ENCODE measurements around the gene SHISA2. TPM values are rescaled to one million over a fixed set of nuclear protein-coding genes. Genes with fewer than 3 reads are reported as not detected.

Gene SHISA2
- total RNA-seq, 1 donor from 2014 or later, result 1.7 TPM

DNA sequence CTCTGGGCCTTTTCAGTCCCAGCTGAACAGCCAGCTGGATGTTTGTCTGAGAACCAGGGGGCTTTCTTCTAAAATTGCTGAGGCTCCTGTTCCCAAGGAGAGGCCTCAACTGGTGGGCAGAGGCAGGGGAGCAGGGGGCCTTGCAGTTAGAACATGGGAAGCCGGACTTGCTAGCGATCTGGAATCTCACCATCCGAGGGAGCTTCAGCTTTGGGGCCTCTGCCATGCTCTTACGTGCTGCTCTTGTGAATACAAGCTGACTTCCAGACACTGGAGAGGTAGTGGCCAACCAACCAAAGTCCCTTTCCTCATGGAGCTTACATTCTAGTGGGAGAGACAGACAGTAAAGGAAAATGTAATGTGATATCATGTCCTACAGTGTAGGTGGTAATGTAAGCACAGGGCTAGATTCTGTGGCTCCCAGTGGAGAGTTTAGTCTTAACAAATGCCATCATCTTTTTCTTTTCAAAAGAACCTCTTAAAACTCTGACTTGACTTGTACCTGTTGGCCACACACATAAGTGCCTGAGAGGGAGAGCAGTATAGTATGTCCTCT lies 22.2 kb downstream of the SHISA2 start:
- Mint-ChIP-seq H3K9me3 (peaks cover 9% of the 10 kb centered on the region), H3K36me3 (ENCODE audit: low read depth) (no peaks in the 10 kb centered on the region), H3K27ac (ENCODE audit: unreplicated experiment) (no peak overlapping the region), H3K4me3 (no peak overlapping the region), H3K4me1 (peaks cover 8% of the 10 kb centered on the region), H3K27me3 (ENCODE audit: low read depth) (peaks cover 3% of the 10 kb centered on the region)
- no peak for DNase-seq (ENCODE audit: low read depth, low spot score)
- no peak for TF ChIP-seq CTCF (conservative IDR thresholded peaks at IDR 0.05)

DNA sequence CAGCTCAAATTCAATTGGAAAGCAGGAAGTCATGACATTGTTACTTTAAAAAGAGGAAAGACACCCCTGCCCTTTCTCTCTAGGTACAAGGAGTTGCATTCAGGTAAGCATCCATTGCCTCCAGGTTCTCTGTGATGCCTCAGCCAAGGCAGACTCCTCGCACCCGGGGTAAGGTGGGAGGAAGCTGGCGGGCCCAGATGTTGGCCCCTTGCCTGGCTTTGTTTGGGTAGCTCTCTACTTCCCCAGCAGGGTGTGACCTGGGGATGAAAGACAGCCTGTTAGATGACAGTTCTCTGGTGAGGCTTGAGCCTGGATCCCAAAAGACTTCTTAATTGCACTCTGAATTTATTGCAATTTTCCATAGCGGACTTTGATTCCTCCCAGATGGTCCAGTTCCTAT lies 25.6 kb downstream of the SHISA2 start:
- no peaks in the 10 kb centered on the region for H3K36me3 Mint-ChIP-seq (ENCODE audit: low read depth)
- H3K4me1 Mint-ChIP-seq, result peaks cover 26% of the 10 kb centered on the region
- no peak overlapping the region for H3K4me3 Mint-ChIP-seq
- H3K27ac Mint-ChIP-seq (ENCODE audit: unreplicated experiment), result no peak overlapping the region
- H3K27me3 Mint-ChIP-seq (ENCODE audit: low read depth), result peaks cover 3% of the 10 kb centered on the region
- no peak for TF ChIP-seq CTCF (conservative IDR thresholded peaks at IDR 0.05)
- DNase-seq (ENCODE audit: low read depth, low spot score), result no peak
- peaks cover 9% of the 10 kb centered on the region for H3K9me3 Mint-ChIP-seq

- Mint-ChIP-seq H3K27me3 (ENCODE audit: low read depth) (peaks cover 3% of the 10 kb centered on the region), H3K4me3 (no peak overlapping the region), H3K9me3 (peaks cover 8% of the 10 kb centered on the region), H3K36me3 (ENCODE audit: low read depth) (no peaks in the 10 kb centered on the region), H3K27ac (ENCODE audit: unreplicated experiment) (no peak overlapping the region), H3K4me1 (peaks cover 26% of the 10 kb centered on the region)
- TF ChIP-seq CTCF (conservative IDR thresholded peaks at IDR 0.05), result no peak
- no peak for DNase-seq (ENCODE audit: low read depth, low spot score)
Observed at GRCh38 chr13:26025771-26026170, 26.0 kb downstream of the SHISA2 start.

GRCh38 chr13:26025196-26025595 lies 26.6 kb downstream of the SHISA2 start:
- Mint-ChIP-seq H3K4me3 (no peak overlapping the region), H3K27me3 (ENCODE audit: low read depth) (peaks cover 3% of the 10 kb centered on the region), H3K4me1 (peaks cover 27% of the 10 kb centered on the region), H3K9me3 (peaks cover 3% of the 10 kb centered on the region), H3K27ac (ENCODE audit: unreplicated experiment) (no peak overlapping the region), H3K36me3 (ENCODE audit: low read depth) (no peaks in the 10 kb centered on the region)
- DNase-seq (ENCODE audit: low read depth, low spot score), result no peak
- TF ChIP-seq CTCF (conservative IDR thresholded peaks at IDR 0.05), result no peak

- Mint-ChIP-seq H3K9me3 (no peaks in the 10 kb centered on the region), H3K27me3 (ENCODE audit: low read depth) (peaks cover 3% of the 10 kb centered on the region), H3K4me3 (no peak overlapping the region), H3K27ac (ENCODE audit: unreplicated experiment) (no peak overlapping the region), H3K4me1 (peaks cover 33% of the 10 kb centered on the region), H3K36me3 (ENCODE audit: low read depth) (no peaks in the 10 kb centered on the region)
- TF ChIP-seq CTCF (conservative IDR thresholded peaks at IDR 0.05), result no peak
- no peak for DNase-seq (ENCODE audit: low read depth, low spot score)
Observed at GRCh38 chr13:26024558-26024957, 27.3 kb downstream of the SHISA2 start.
